ENCODE data around the gene FADS6.

The FADS6 gene

GRCh38 chr17:74866198-74866835 lies 27.1 kb downstream of the FADS6 start:
- no peak for DNase-seq (ENCODE audit: low spot score)

GRCh38 chr17:74865504-74866197 lies 27.8 kb downstream of the FADS6 start:
- DNase-seq (ENCODE audit: low spot score) = no peak

GRCh38 chr17:74864866-74865395 lies 28.5 kb downstream of the FADS6 start:
- DNase-seq (ENCODE audit: low spot score) = peak; percentile 90

GRCh38 chr17:74864297-74864865 lies 29.1 kb downstream of the FADS6 start:
- no peak for DNase-seq (ENCODE audit: low spot score)

- no peak for DNase-seq (ENCODE audit: low spot score)
These were observed 29.8 kb downstream of the FADS6 start for GRCh38 chr17:74863420-74864296.

GRCh38 chr17:74862919-74863318 lies 30.5 kb downstream of the FADS6 start:
- DNase-seq (ENCODE audit: low spot score) = no peak

- peak; percentile 89 for DNase-seq (ENCODE audit: low spot score)
These were observed 31.1 kb downstream of the FADS6 start for GRCh38 chr17:74862108-74862901.

- DNase-seq (ENCODE audit: low spot score) = no peak
These were observed 31.7 kb downstream of the FADS6 start for GRCh38 chr17:74861662-74862107.

GRCh38 chr17:74860872-74861661 lies 32.4 kb downstream of the FADS6 start:
- DNase-seq (ENCODE audit: low spot score) = peak; percentile 70

GRCh38 chr17:74860229-74860871 lies 33.1 kb downstream of the FADS6 start:
- peak; percentile 79 for DNase-seq (ENCODE audit: low spot score)

GRCh38 chr17:74859459-74860228 lies 33.8 kb downstream of the FADS6 start, which contains the start of gene GRIN2C:
Gene GRIN2C, minus strand, starts transcription at chr17:74859885. Its CDS starts 4,793 bp downstream, at chr17:74855092.
- peak; percentile 92 for DNase-seq (ENCODE audit: low spot score)

- DNase-seq (ENCODE audit: low spot score) = no peak
These were observed 34.6 kb downstream of the FADS6 start for GRCh38 chr17:74858672-74859458.

- no peak for DNase-seq (ENCODE audit: low spot score)
These were observed 36.2 kb downstream of the FADS6 start for GRCh38 chr17:74857191-74857590.

- DNase-seq (ENCODE audit: low spot score) = no peak
These were observed 37.3 kb downstream of the FADS6 start for GRCh38 chr17:74856112-74856511.

GRCh38 chr17:74855323-74855722 lies 38.1 kb downstream of the FADS6 start:
- DNase-seq (ENCODE audit: low spot score) = no peak

GRCh38 chr17:74854792-74855191 lies 38.6 kb downstream of the FADS6 start:
- no peak for DNase-seq (ENCODE audit: low spot score)

- no peak for DNase-seq (ENCODE audit: low spot score)
These were observed 39.8 kb downstream of the FADS6 start for GRCh38 chr17:74853669-74854068.

GRCh38 chr17:74853048-74853397 lies 40.4 kb downstream of the FADS6 start:
- DNase-seq (ENCODE audit: low spot score) = no peak

Data from D341Med (cell line).